Liver (tissue), 9 donors: ENCODE results near the gene VAT1. TPM values are rescaled to one million over a fixed set of nuclear protein-coding genes. Genes with fewer than 3 reads are reported as not detected.
A peak's percentile ranks its signal among the peaks of the same experiment; 100 is the strongest.

ENCODE experiments used
- DNase-seq: peaks from one replicate; pipeline ENCODE4 v3.0.0-alpha.2; 2017; ENCODE audit warnings: low spot score
- H3K27ac ChIP-seq, 2 donors: one replicate each; pipeline ENCODE4 v1.7.0; 2013; ENCODE audit warnings: inconsistent platforms in 2 of 2, low read length in 2 of 2, control low read depth in 1 of 2, low read depth in 1 of 2, mild to moderate bottlenecking in 1 of 2
- H3K27me3 ChIP-seq, 4 donors: one replicate each; pipeline versions ENCODE4 v1.6.1 to v1.7.0; 2013; ENCODE audit warnings: low read length in 3 of 4, inconsistent platforms in 1 of 4, mild to moderate bottlenecking in 1 of 4, moderate library complexity in 1 of 4; ENCODE audit not compliant: control insufficient read depth in 4 of 4, insufficient read depth in 4 of 4
- H3K36me3 ChIP-seq, 4 donors: one replicate each; pipeline versions ENCODE4 v1.6.1 to v1.7.0; 2013; ENCODE audit warnings: low read length in 3 of 4, mild to moderate bottlenecking in 3 of 4, low read depth in 1 of 4, moderate library complexity in 1 of 4; ENCODE audit not compliant: control insufficient read depth in 4 of 4, insufficient read depth in 3 of 4
- H3K4me1 ChIP-seq, 4 donors: one replicate each; pipeline versions ENCODE4 v1.6.1 to v1.7.0; 2013; ENCODE audit warnings: low read length in 3 of 4, mild to moderate bottlenecking in 3 of 4, moderate library complexity in 1 of 4; ENCODE audit not compliant: control insufficient read depth in 4 of 4, insufficient read depth in 4 of 4
- H3K4me3 ChIP-seq, 3 donors: one replicate each; pipeline versions ENCODE4 v1.6.1 to v1.7.0; 2013; ENCODE audit warnings: low read length in 3 of 3, control low read depth in 1 of 3, low read depth in 1 of 3, mild to moderate bottlenecking in 1 of 3
- H3K9ac ChIP-seq, 2 donors: one replicate each; pipeline ENCODE4 v1.7.0; 2013; ENCODE audit warnings: low read length in 2 of 2, mild to moderate bottlenecking in 2 of 2, moderate library complexity in 2 of 2, control low read depth in 1 of 2, low read depth in 1 of 2
- H3K9me3 ChIP-seq, 4 donors: one replicate each; pipeline versions ENCODE4 v1.6.1 to v1.7.0; 2013; ENCODE audit warnings: low read length in 3 of 4; ENCODE audit not compliant: control insufficient read depth in 4 of 4
- EGR1 ChIP-seq, 2 donors: IDR thresholded peaks; 2 replicates each; pipeline ENCODE4 v1.6.1; 2016 to 2018; ENCODE audit warnings: antibody characterized with exemption in 2 of 2, low read depth in 2 of 2
- FOXA1 ChIP-seq: IDR thresholded peaks from 2 replicates; pipeline ENCODE4 v1.6.1; 2016; ENCODE audit warnings: antibody characterized with exemption
- FOXA2 ChIP-seq: IDR thresholded peaks from 2 replicates; pipeline ENCODE4 v1.6.1; 2016; ENCODE audit warnings: antibody characterized with exemption
- GABPA ChIP-seq, 2 donors: IDR thresholded peaks in 1 of 2; conservative IDR thresholded peaks in 1 of 2; 2 replicates each; pipeline ENCODE4 v1.6.1; 2016; ENCODE audit warnings: antibody characterized with exemption in 2 of 2, mild to moderate bottlenecking in 1 of 2, moderate library complexity in 1 of 2
- HNF4G ChIP-seq: IDR thresholded peaks from 2 replicates; pipeline ENCODE4 v1.6.1; 2016; ENCODE audit warnings: antibody characterized with exemption
- JUND ChIP-seq, 2 donors: IDR thresholded peaks; 2 replicates each; pipeline ENCODE4 v1.6.1; 2016; ENCODE audit warnings: antibody characterized with exemption in 2 of 2
- MAX ChIP-seq: IDR thresholded peaks from 2 replicates; pipeline ENCODE4 v1.6.1; 2016; ENCODE audit warnings: antibody characterized with exemption
- NR2F2 ChIP-seq: IDR thresholded peaks from 2 replicates; pipeline ENCODE4 v1.6.1; 2016; ENCODE audit warnings: antibody characterized with exemption
- RAD21 ChIP-seq, 2 donors: IDR thresholded peaks; 2 replicates each; pipeline ENCODE4 v1.6.1; 2016; ENCODE audit warnings: antibody characterized with exemption in 2 of 2, mild to moderate bottlenecking in 2 of 2
- REST ChIP-seq: IDR thresholded peaks from 2 replicates; pipeline ENCODE4 v1.6.1; 2016; ENCODE audit warnings: antibody characterized with exemption, mild to moderate bottlenecking
- RXRA ChIP-seq, 2 donors: IDR thresholded peaks; 2 replicates each; pipeline ENCODE4 v1.6.1; 2017 to 2018; ENCODE audit warnings: antibody characterized with exemption in 2 of 2, mild to moderate bottlenecking in 1 of 2
- SP1 ChIP-seq: IDR thresholded peaks from 2 replicates; pipeline ENCODE4 v1.6.1; 2018; ENCODE audit warnings: antibody characterized with exemption, mild to moderate bottlenecking
- TAF1 ChIP-seq: conservative IDR thresholded peaks from 2 replicates; pipeline ENCODE4 v1.6.1; 2016; ENCODE audit warnings: antibody characterized with exemption, mild to moderate bottlenecking
- YY1 ChIP-seq: IDR thresholded peaks from 2 replicates; pipeline ENCODE4 v1.6.1; 2016; ENCODE audit warnings: antibody characterized with exemption, mild to moderate bottlenecking
- ZBTB33 ChIP-seq: IDR thresholded peaks from 2 replicates; pipeline ENCODE4 v1.6.1; 2016; ENCODE audit warnings: antibody characterized with exemption
- WGBS: extraction: QIAGEN DNeasy Blood & Tissue Kit; methylation state at CpG from one replicate; pipeline ENCODE4 v1.1.7; 2013; 5-methylcytosine and 5-hydroxymethylcytosine counted together
- polyA plus RNA-seq, 2 donors: library from polyadenylated mRNA; stranded (reverse) in 1 of 2; unstranded in 1 of 2; fragments of 200-250 nt in 1 of 2; fragments of >200 nt in 1 of 2; fragmentation: Nextera tagmentation in 1 of 2; extraction: Ambion mirVana in 1 of 2; gene quantifications; one replicate each; pipeline versions ENCODE4 v1.2.1 to v1.2.3, GENCODE V29; 2013 to 2015
- total RNA-seq, 2 donors: library from RNA; depleted of rRNA; stranded (reverse); fragments of >200 nt; gene quantifications; one replicate each; pipeline ENCODE4 v1.2.3, GENCODE V29; 2014
- TF ChIP-seq, protein P1 (sequence below): IDR thresholded peaks from 2 replicates; pipeline ENCODE4 v1.6.1; 2016; ENCODE audit warnings: antibody characterized with exemption
- donor health status: healthy.
- donor health status: healthy.
- donor health status: healthy.
- donor health status: healthy.
- donor health status: healthy.

VAT1 gene
- total and polyA plus RNA-seq, 4 donors, result 16.3 to 38.8 (median 25.4) TPM

GRCh38 chr17:43019418-43019817 lies 2.8 kb downstream of the VAT1 start:
- DNase-seq, result no peak

DNA sequence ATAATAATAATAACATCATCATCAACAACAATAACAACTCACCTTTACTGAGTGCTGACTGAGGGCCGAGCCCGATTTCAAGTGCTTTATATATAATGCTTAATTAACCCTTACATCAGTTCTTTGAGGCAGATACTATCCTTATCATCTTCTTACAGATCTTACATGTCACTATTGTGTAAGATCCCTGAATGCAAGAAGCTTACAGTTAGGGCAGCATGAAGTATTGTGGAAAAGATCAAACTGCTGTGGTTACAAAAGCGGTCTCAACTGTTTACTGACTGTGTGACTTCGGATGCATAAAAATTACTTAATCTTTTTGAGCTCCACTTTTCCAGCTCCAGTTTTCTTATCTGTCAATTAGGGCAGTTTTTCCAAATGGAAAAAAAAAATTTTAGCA lies 3.3 kb downstream of the VAT1 start:
- no peak for DNase-seq
- no peak overlapping the region for H3K4me3 ChIP-seq
- WGBS, result 69% methylated on average over 4 of the region's 4 CpGs
- H3K27ac ChIP-seq, result no peak overlapping the region
- peaks cover 6 to 27% (median 16%) of the 10 kb centered on the region in 4 donors for H3K4me1 ChIP-seq
- H3K27me3 ChIP-seq, result no peaks in the 10 kb centered on the region
- no peaks in the 10 kb centered on the region for H3K9me3 ChIP-seq
- no peak overlapping the region for H3K9ac ChIP-seq
- no peak for TF ChIP-seq RAD21 (IDR thresholded peaks at IDR 0.05)
- TF ChIP-seq ZBTB33, result no peak
- peaks cover 0 to 14% (median 3%) of the 10 kb centered on the region in 4 donors for H3K36me3 ChIP-seq

More at GRCh38 chr17:43019418-43019817, 2.8 kb downstream of the VAT1 start:
- WGBS, result 67% methylated on average over 7 of the region's 7 CpGs
- H3K9me3 ChIP-seq, result no peaks in the 10 kb centered on the region
- H3K4me1 ChIP-seq, result peaks cover 6 to 31% (median 18%) of the 10 kb centered on the region in 4 donors
- H3K9ac ChIP-seq, result no peak overlapping the region
- peaks cover 0 to 9% (median 2%) of the 10 kb centered on the region in 4 donors for H3K36me3 ChIP-seq
- peak overlapping the region in 1 of 2 donors; percentile 37 for H3K27ac ChIP-seq
- H3K4me3 ChIP-seq, result no peak overlapping the region
- no peak for TF ChIP-seq ZBTB33
- TF ChIP-seq JUND (IDR thresholded peaks at IDR 0.05), result no peak
- H3K27me3 ChIP-seq, result no peaks in the 10 kb centered on the region

DNA sequence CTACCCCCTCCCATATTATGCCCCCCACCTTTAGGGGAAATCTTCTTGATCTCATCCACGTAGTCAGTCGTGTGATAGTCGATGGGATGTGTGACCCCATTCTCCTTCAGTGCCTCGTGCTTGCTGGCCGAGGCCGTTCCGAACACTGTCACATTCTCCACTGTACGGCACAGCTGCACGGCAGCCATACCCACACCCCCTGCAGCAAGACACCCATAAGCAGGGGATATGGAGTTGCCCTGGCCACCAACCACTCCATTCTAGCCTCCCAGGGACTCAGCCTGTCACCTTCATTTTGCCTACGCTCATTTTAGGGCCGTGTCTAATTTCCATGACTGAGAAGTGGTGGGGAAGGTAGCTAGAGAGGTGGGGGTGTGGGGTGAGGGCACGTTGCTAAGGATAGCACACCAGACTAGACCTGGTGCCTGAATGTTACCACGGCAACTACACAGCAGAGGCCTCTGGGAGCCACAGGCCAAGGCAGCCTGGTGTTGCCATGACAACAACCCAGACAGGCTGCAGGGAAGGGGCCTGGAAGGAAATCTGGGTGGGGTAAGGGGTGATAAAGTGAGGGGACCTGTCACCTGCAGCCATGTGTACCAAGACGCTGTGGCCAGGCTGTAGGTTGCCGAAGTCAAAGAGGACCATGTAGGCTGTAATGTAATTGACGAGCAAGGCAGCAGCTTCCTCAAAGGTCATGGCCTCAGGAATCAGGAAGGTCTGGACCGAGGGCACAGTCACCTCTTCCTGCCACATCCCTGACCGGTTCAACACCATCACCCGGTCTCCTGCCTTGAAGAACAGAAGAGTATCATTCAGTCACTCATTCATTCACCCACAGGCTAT lies 4.0 kb downstream of the VAT1 start:
- Histone ChIP-seq H3K9ac (no peak overlapping the region), H3K27ac (no peak overlapping the region), H3K27me3 (no peaks in the 10 kb centered on the region), H3K36me3 (peaks cover 0 to 21% (median 6%) of the 10 kb centered on the region in 4 donors), H3K9me3 (no peaks in the 10 kb centered on the region), H3K4me3 (no peak overlapping the region), H3K4me1 (peaks cover 6 to 27% (median 15%) of the 10 kb centered on the region in 4 donors)
- DNase-seq, result no peak
- 82% methylated on average over 19 of the region's 19 CpGs for WGBS
- TF ChIP-seq, protein P1, sequence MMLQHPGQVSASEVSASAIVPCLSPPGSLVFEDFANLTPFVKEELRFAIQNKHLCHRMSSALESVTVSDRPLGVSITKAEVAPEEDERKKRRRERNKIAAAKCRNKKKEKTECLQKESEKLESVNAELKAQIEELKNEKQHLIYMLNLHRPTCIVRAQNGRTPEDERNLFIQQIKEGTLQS, result no peak
- TF ChIP-seq FOXA2 (no peak), JUND (IDR thresholded peaks at IDR 0.05) (no peak), HNF4G (no peak), YY1 (no peak), TAF1 (no peak), GABPA (IDR thresholded peaks at IDR 0.05 in 1 of 2, conservative IDR thresholded peaks at IDR 0.05 in 1 of 2) (no peak), FOXA1 (no peak), EGR1 (IDR thresholded peaks at IDR 0.05; ENCODE audit: low read depth in 2 of 2) (no peak), SP1 (no peak), REST (no peak), NR2F2 (no peak), RXRA (IDR thresholded peaks at IDR 0.05) (no peak), ZBTB33 (no peak), MAX (no peak)
